Stimulated activated CD8-positive, alpha-beta memory T cell treated with anti-CD3 and anti-CD28 coated beads, Interleukin-15, amount 100 ng/mL, for 48 hours (primary cell): Measurements from ENCODE around the gene ARHGAP8.

Experiments used
- DNase-seq, 2 donors: peaks; one replicate each; pipeline ENCODE4 v3.0.0-alpha.2; 2020; ENCODE audit warnings: low read depth in 2 of 2

Gene ARHGAP8

GRCh38 chr22:44860311-44860710 lies 107.9 kb downstream of the ARHGAP8 start:
- DNase-seq = no peak

DNA sequence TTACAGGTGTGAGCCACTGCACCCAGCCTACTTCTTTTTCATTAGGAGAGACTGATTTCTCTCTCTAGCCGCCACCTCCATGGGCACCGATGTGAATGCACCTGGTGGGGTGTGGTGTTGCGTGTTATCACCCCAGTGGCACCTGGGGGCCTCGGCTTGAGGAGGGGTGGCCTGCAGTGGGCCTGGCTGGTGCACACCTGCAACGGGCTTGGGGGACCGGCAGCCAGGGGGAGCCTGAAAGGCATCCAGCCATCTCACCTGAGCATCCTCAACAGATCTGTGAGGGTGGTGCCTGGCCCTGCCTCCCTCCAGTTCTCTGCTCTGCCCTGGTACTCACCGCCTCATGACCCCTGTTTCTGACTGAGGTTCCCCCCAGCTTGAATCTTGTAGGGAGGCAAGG lies 108.9 kb downstream of the ARHGAP8 start:
- DNase-seq = no peak

DNA sequence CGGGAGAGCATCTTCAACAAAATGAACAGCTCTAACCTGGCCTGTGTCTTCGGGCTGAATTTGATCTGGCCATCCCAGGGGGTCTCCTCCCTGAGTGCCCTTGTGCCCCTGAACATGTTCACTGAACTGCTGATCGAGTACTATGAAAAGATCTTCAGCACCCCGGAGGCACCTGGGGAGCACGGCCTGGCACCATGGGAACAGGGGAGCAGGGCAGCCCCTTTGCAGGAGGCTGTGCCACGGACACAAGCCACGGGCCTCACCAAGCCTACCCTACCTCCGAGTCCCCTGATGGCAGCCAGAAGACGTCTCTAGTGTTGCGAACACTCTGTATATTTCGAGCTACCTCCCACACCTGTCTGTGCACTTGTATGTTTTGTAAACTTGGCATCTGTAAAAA lies 109.9 kb downstream of the ARHGAP8 start:
- no peak for DNase-seq

- DNase-seq = no peak
Measured at GRCh38 chr22:44862981-44863860, 110.8 kb downstream of the ARHGAP8 start.

DNA sequence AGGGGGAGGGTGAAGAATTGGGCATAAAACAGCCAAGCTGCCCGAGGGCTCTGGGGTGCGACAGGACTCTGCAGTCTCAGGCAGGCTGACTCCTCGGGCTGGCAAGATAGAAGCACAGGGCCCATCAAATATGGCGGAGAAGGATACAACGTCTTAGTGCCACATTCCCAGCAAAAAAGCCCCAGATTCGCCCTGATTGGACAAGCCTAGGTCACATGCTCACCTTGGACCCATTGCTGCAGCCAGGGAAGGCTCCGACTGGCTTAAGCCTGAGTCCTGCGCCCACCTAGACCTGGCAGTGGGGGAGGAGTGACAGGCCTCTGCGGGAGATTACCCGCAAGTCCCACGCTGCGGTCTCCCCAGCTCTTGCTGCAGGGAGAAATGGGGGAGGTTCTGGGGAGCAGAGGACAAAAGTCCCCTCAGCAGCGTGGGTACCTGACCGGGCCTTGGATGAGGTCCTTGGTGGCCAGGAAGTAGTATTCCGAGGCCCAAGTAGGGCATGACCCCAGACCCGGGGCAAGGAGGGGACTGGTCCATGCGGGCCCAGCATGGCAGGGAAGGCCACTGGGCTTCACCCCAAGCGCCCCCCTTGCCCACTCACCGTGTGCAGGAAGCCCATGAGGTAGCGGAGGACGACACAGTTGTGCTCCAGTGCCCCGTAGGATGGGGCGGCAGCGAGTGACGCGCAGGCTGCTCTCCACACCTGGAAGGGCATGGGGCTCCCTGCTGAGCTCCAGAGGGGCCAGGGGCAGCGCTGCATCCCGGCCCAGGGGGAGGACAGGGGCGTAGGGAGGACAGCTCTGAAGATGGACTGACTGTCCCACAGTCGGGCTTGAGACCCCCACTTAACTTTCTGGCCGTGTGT lies 113.0 kb downstream of the ARHGAP8 start:
- DNase-seq = no peak

DNA sequence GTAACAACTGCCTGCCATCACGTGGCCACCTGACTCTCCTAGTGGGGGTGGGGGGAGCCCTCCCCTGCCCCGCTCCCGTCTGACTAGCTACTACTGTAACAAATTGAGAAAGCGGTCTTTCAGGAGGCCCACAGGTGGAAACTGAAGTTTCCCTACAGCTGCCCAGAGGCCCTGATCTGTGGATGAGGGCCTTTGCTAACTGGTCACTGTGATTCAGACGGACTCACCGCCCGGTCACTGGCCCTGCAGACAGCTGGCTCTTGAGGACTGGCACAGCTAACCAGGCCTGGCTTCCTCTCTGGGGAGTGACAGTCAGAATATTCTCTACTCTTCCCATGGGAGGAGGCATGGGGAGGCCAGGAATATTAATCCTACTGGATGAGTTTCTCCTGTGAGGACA lies 116.8 kb downstream of the ARHGAP8 start:
- no peak for DNase-seq

- DNase-seq = no peak
Measured at GRCh38 chr22:44870021-44870420, 117.6 kb downstream of the ARHGAP8 start.

- no peak for DNase-seq
Measured at GRCh38 chr22:44871782-44872181, 119.4 kb downstream of the ARHGAP8 start.

DNA sequence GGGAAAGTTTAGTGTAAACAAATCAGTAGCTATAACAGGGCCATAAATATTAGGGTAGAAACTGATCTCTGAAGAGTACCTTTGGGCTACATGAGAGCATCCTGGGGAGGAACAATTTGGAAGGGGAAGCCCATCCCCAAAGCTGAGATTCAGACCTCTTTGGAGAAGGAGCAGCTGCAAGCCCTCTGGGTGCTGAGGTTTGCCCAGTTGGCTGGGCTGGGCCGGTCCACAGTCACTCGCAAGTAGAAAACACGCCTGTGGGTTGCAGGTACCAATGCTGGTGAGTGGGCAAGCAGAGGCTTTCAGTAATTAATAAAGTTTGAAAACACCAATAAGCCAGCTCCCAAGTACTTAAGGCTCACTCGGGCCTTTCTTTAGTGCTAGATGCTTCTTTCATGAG lies 124.5 kb downstream of the ARHGAP8 start:
- DNase-seq = no peak

DNA sequence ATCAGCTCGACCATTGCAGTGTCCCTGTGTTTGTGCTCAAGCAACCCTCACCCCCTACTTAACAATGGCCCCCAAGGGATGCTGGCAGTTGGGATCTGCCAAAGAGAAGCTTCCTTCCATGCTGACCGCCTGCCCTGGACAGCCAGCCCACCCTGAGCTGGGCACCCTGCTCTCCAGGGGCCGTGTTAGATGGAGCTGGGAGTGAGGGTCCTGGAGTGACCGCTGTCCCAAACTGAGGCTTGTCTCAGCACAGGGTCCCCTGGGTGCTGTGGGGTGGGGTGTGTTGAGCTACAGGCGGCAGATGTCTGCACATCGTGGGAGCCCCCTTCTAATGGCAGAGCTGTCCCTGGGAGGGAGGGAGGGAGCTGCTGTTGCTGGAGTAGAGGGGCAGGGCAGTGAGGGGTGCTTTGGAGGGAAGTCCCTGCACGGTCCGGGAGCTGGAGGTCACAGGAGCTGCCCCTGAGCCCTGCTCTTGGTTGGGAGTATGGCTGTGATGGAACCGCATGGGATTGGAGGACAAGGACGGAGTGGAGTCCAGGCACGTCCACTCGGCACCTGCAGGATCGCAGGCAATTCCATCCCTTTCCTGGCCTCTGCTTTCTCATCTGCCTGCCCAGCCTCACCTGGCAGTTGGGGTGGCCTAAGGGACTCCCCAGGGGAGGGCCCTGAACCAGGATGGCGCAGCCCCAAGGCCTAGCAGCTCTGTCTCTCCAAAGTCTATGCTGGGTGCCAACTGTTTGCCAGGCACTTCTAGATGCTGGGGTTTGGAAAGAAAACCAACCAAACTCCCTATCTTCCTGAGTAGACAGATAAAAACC lies 126.3 kb downstream of the ARHGAP8 start:
- no peak for DNase-seq

DNA sequence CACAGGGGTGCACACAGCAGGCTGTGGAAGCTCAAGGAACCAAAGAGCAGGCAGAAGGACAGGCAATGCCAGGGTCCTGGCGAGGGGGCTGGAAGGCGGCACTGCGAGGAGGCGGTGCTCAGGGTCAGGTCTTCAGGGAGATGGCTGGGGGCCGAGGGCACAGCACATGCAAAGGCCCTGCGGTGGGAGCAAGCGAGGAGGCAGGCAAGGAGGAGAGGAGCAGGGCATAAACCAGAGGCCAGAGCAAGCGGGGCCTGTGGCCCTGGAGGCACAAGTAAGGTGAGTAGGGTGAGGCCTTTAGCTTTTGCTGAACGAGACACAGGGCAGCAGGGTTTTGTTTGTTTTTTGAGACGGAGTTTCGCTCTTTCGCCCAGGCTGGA lies 126.9 kb downstream of the ARHGAP8 start:
- DNase-seq = no peak

GRCh38 chr22:44880610-44881290 lies 128.4 kb downstream of the ARHGAP8 start:
- DNase-seq = no peak

- no peak for DNase-seq
Measured at GRCh38 chr22:44881624-44882023, 129.2 kb downstream of the ARHGAP8 start.

GRCh38 chr22:44882226-44882905 lies 130.0 kb downstream of the ARHGAP8 start:
- no peak for DNase-seq

DNA sequence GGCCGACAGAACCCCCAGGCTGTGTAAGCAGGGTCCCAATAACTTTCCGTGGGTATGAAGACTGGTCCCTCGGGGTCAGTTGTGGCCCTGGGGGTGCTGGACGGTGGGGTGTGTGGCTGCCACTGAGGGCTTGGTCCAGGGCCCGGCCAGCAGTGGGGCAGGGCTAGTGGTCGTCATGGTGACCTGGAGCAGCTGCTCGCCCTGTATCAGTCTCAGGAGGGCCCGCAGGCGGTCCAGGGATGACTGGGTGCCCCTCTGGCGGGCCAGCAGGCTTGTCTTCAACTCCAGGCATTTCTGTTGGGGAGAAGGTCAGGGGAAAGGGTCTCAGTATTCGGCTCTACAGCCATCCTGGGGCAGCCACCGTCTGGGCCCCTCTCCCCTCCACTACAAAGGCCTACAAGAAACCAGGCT lies 130.6 kb downstream of the ARHGAP8 start:
- DNase-seq = no peak

DNA sequence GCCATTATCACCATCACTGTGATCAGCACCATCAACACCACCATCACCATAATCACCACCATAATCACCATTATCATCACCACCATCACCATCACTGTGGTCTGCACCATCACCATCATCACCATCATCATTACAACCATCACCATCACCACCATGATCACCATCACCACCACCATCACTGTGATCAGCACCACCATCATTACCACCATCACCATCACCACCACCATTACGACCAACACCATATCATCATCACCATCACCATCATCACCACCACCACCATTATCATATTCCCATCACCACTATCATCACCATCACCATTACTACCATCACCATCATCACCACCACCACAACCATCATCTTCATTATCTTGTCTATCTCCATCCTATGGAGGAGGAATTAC lies 132.2 kb downstream of the ARHGAP8 start:
- no peak for DNase-seq

GRCh38 chr22:44884968-44885805 lies 132.8 kb downstream of the ARHGAP8 start:
- DNase-seq = no peak

DNA sequence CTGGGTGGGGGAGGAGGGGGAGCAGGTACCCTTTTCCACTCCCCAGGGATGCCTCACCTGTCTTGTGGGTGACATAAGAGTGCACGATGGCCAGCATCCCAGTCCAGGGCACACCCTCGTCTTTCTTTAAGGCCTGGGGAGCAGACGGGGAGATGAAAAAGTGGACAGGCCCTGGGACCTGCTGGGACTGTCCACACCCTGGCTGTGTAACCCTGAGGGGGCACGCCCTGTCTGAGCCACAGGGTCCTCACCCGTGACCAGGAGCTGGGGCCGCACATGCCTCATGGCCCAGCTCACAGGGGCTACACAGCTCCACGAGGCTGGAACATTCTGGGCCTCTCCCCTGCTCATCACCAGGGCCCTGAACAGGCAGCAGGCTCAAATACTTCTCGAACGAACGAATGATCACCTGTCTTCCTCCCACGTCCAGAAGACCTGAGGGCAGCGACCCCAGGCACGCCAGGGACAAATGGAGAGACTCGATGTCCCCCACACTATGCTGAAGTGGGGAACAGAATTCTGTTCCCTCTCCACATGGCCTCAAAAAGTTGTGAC lies 133.5 kb downstream of the ARHGAP8 start:
- DNase-seq = no peak

DNA sequence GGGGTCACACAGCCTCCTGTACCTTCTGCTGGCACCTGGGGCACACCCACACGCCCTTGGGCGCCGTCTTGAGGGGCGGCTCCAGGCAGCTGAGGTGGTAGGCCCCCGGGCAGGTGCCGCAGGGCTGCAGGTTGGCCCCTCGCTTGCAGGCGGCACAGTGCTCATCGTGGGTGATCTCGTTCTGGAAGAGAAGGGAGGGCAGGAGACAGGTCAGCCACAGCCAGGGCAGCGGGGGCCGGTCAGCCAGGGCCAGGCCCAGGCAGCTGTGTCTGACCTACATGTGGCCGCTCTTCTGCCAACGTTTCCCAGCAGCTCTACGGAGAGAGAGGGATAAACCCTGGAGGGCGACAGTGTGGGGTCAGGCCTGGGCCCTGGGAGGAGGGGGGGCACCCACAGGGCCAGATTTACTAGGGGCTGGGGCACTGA lies 135.6 kb downstream of the ARHGAP8 start:
- no peak for DNase-seq
